NCI-H1417 treated with DMSO at 0.1 percent for 48 hours (cell line): Measurements from ENCODE around the gene CCDC74B.
"Not testable (repeated sequence)": the region's sequence is repeated elsewhere in the genome, so short reads cannot be mapped to it uniquely, and the experiment has no call there.

ENCODE experiments used
- DNase-seq: peaks from one replicate; lab custom pipeline; 2025; lab: John Stamatoyannopoulos, UW

CCDC74B gene

DNA sequence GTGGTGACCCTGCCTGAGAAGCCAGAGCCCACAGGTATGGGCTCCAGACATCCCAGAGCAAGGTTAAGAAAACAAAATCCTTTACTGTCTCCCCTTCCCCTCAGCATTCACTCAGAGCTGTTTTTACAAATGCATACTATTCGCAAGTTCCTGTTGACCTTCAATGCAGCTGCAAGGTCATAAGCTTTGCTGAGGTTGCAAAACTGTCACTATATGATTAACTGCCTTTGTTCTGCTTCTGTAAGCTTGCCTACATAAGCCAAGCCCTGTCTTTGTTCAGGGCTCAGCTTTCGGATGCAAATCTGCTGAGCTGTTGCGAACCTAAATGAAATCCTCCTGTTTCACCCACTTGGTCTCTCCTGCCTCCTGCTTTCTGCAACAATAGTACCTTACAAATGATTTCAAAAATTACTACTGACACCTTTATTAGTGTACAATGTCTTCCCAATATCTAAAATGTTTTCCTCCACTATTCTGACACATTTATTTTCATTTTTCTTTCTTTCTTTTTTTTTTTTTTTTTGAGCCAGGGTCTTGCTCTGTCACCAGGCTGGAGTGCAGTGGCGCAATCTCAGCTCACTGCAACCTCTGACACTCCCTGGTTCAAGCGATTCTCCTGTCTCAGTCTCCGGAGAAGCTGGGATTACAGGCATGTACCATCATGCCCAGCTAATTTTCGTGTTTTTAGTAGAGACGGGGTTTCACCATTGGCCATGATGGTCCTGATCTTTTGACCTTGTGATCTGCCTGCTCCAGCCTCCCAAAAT, 42.1 kb downstream of the CCDC74B start:
- not testable (repeated sequence) for DNase-seq
